IPS DF 4.7 (cell line): Measurements from ENCODE around the gene WDR93.

Source experiments
- DNase-seq: peaks from one replicate; pipeline ENCODE4 v3.0.0-alpha.2; 2013; ENCODE audit warnings: low spot score; ENCODE audit errors: extremely low read depth

The WDR93 gene

GRCh38 chr15:89749054-89749453 is 58.4 kb downstream of the WDR93 start:
- DNase-seq: no peak

GRCh38 chr15:89749526-89749925 is 58.9 kb downstream of the WDR93 start:
- no peak for DNase-seq

- DNase-seq: no peak
Observed at GRCh38 chr15:89749951-89750559, 59.4 kb downstream of the WDR93 start.

- no peak for DNase-seq
Observed at GRCh38 chr15:89750560-89751542, 60.2 kb downstream of the WDR93 start, which contains the start of gene MESP1. Gene MESP1, minus strand, starts transcription at chr15:89751249. Its CDS starts 18 bp downstream, at chr15:89751231.

GRCh38 chr15:89751748-89752147 is 61.1 kb downstream of the WDR93 start:
- no peak for DNase-seq

GRCh38 chr15:89753855-89754254 is 63.2 kb downstream of the WDR93 start:
- no peak for DNase-seq

- no peak for DNase-seq
Observed at GRCh38 chr15:89754361-89755154, 63.9 kb downstream of the WDR93 start.

GRCh38 chr15:89755701-89756100 is 65.1 kb downstream of the WDR93 start:
- DNase-seq: no peak

GRCh38 chr15:89756897-89757296 is 66.3 kb downstream of the WDR93 start:
- no peak for DNase-seq

- no peak for DNase-seq
Observed at GRCh38 chr15:89758283-89758682, 67.7 kb downstream of the WDR93 start.

- DNase-seq: no peak
Observed at GRCh38 chr15:89758981-89759380, 68.4 kb downstream of the WDR93 start.

- no peak for DNase-seq
Observed at GRCh38 chr15:89759835-89760234, 69.2 kb downstream of the WDR93 start.

- no peak for DNase-seq
Observed at GRCh38 chr15:89760303-89761008, 69.8 kb downstream of the WDR93 start.

GRCh38 chr15:89761009-89761831 is 70.6 kb downstream of the WDR93 start:
- DNase-seq: no peak

GRCh38 chr15:89761929-89762328 is 71.3 kb downstream of the WDR93 start:
- DNase-seq: no peak

- no peak for DNase-seq
Observed at GRCh38 chr15:89765694-89766093, 75.1 kb downstream of the WDR93 start.

GRCh38 chr15:89766357-89767311 is 76.0 kb downstream of the WDR93 start:
- DNase-seq: no peak

- DNase-seq: no peak
Observed at GRCh38 chr15:89767411-89767915, 76.9 kb downstream of the WDR93 start.

- no peak for DNase-seq
Observed at GRCh38 chr15:89768071-89768500, 77.5 kb downstream of the WDR93 start.
